H1 (cell line): ENCODE results near the gene ZMIZ1. TPM values are rescaled to one million over a fixed set of nuclear protein-coding genes. Genes with fewer than 3 reads are reported as not detected.

Experiments
- EP300 ChIP-seq, 2 experiments: IDR thresholded peaks; 1 replicate in 1 of 2; 2 replicates in 1 of 2; pipeline ENCODE4 v1.6.1; 2011 to 2012; ENCODE audit warnings: low read depth in 2 of 2, low read length in 2 of 2, mild to moderate bottlenecking in 2 of 2, borderline replicate concordance in 1 of 2, inconsistent platforms in 1 of 2, moderate library complexity in 1 of 2
- polyA plus RNA-seq, 7 experiments: library from polyadenylated mRNA; depleted of rRNA in 3 of 7; stranded (reverse) in 5 of 7; unstranded in 2 of 7; fragments of >200 nt in 5 of 7; fragments of 200-250 nt in 2 of 7; gene quantifications; 1 replicate in 5 of 7; 2 replicates in 1 of 7; 4 replicates in 1 of 7; pipeline versions ENCODE4 v1.2.1 to v1.2.3, GENCODE V29; 2011 to 2013; ENCODE audit warnings: missing spikeins in 2 of 7, mixed read lengths in 2 of 7
- total RNA-seq: library from RNA; stranded (reverse); fragmentation: NEBNext Ultra II Directional; extraction: Animal tissue kit (Norgen Biotek cat#: 25700); gene quantifications from 2 replicates; pipeline ENCODE4 v1.2.1, GENCODE V29; 2021

Gene ZMIZ1
- total and polyA plus RNA-seq, 2 of the 8 experiments (the other 6 are each of a cell fraction or from before 2014, with no cell fraction given): 8.1 to 28.0 TPM

- TF ChIP-seq EP300 (IDR thresholded peaks at IDR 0.05; ENCODE audit: borderline replicate concordance in 1 of 2, low read depth in 2 of 2, low read length in 2 of 2): no peak
These were observed 2.7 kb downstream of the ZMIZ1 start (continued) for GRCh38 chr10:79071396-79071923.
